ENCODE results near the gene BCDIN3D. TPM values are rescaled to one million over a fixed set of nuclear protein-coding genes. Genes with fewer than 3 reads are reported as not detected.

BCDIN3D gene
- total RNA-seq, 1 experiment from 2014 or later: 1.6 TPM

DNA sequence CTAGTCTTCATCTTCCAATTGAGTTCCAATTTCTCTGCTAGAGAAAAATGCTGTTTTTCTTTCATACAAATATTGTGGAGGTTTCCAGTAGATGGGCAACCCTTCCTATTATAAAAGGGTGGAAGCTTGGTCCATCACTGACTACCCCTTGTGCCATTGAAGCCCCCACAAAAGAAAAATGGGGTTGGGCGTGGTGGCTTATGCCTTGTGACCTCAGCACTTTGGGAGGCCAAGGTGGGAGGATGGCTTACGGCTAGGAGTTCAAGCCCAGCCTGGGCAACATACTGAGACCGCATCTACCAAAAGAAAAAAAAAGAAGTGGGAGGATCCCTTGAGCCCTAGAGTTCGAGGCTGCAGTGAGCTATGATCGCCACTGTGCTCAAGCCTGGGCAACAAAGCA is 37.5 kb downstream of the BCDIN3D start:
- DNase-seq (ENCODE audit: low spot score) (no peak), ATAC-seq (no peak)
- H3K27ac Mint-ChIP-seq: no peak overlapping the region
- H3K9me3 Mint-ChIP-seq: no peaks in the 10 kb centered on the region
- ChIA-PET CTCF (interaction anchor here (0.6 to 0.9 kb wide), 2 partner anchors 15 to 429 kb away, joined by 3 to 4 read pairs; no protein-coding TSS in a partner anchor), POLR2A (no interaction called here)
- no peak for TF ChIP-seq IRF2 (CRISPR knock-in tag; IDR thresholded peaks at IDR 0.05; ENCODE audit: borderline replicate concordance, low read depth)
- TF ChIP-seq, protein P1, sequence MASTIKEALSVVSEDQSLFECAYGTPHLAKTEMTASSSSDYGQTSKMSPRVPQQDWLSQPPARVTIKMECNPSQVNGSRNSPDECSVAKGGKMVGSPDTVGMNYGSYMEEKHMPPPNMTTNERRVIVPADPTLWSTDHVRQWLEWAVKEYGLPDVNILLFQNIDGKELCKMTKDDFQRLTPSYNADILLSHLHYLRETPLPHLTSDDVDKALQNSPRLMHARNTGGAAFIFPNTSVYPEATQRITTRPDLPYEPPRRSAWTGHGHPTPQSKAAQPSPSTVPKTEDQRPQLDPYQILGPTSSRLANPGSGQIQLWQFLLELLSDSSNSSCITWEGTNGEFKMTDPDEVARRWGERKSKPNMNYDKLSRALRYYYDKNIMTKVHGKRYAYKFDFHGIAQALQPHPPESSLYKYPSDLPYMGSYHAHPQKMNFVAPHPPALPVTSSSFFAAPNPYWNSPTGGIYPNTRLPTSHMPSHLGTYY (CRISPR knock-in tag; IDR thresholded peaks at IDR 0.05): no peak
- TF ChIP-seq RORB (CRISPR knock-in tag; IDR thresholded peaks at IDR 0.05): no peak
- TF ChIP-seq RELA (CRISPR knock-in tag; IDR thresholded peaks at IDR 0.05; ENCODE audit: borderline replicate concordance): no peak
- TF ChIP-seq E2F1 (CRISPR knock-in tag; IDR thresholded peaks at IDR 0.05): no peak
- no peak for TF ChIP-seq PRRX2 (CRISPR knock-in tag; IDR thresholded peaks at IDR 0.05)
- no peak for TF ChIP-seq E2F5 (CRISPR knock-in tag; IDR thresholded peaks at IDR 0.05)
- TF ChIP-seq HMGA2 (CRISPR knock-in tag; IDR thresholded peaks at IDR 0.05): no peak
- TF ChIP-seq SOX15 (CRISPR knock-in tag; IDR thresholded peaks at IDR 0.05): no peak
- no peak for TF ChIP-seq ARID4B (CRISPR knock-in tag; IDR thresholded peaks at IDR 0.05; ENCODE audit: borderline replicate concordance)
- no peak for TF ChIP-seq KAT7 (CRISPR knock-in tag; IDR thresholded peaks at IDR 0.05; ENCODE audit: borderline replicate concordance)
- TF ChIP-seq ETV6 (CRISPR knock-in tag; IDR thresholded peaks at IDR 0.05): no peak
- peaks cover 27% of the 10 kb centered on the region for H3K4me1 Mint-ChIP-seq
- H3K4me3 Mint-ChIP-seq: no peak overlapping the region
- peaks cover 7% of the 10 kb centered on the region; the same call in 1 of the 2 replicates for H3K36me3 Mint-ChIP-seq
- no peaks in the 10 kb centered on the region for H3K27me3 Mint-ChIP-seq (ENCODE audit: low read depth)

DNA sequence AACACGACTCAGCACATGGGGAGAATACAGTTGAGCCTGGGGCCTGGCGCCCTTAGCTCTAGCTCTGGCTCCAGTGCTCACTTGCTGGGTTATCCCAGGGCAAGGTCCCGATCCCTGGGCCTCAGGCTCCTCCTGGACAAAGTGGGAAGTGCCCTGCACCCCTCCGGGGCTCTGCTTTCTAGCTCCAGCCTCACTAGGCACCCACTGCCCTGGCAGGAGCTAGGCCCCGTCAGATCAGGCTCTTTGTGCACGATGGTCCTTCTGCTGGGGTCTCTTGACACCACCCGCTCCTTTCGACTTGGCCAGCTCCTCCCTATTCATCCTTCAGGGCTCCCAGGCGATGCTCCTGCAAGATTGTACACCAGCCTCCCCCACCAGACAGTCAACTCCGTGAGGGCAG is 38.1 kb downstream of the BCDIN3D start:
- no peak overlapping the region for H3K4me3 Mint-ChIP-seq
- POLR2A ChIA-PET: interaction anchor here (0.6 kb wide), 1 partner anchor 28 kb away, joined by 4 read pairs; no protein-coding TSS in a partner anchor
- no peaks in the 10 kb centered on the region for H3K9me3 Mint-ChIP-seq
- H3K4me1 Mint-ChIP-seq: peaks cover 22% of the 10 kb centered on the region
- ATAC-seq (no peak), DNase-seq (ENCODE audit: low spot score) (no peak)
- no peaks in the 10 kb centered on the region for H3K27me3 Mint-ChIP-seq (ENCODE audit: low read depth)
- CTCF ChIA-PET: interaction anchor here (0.5 to 0.9 kb wide), 2 partner anchors 15 to 16 kb away, joined by 3 to 4 read pairs; no protein-coding TSS in a partner anchor
- H3K36me3 Mint-ChIP-seq: peaks cover 10% of the 10 kb centered on the region
- H3K27ac Mint-ChIP-seq: no peak overlapping the region
- TF ChIP-seq ARID4B (CRISPR knock-in tag; IDR thresholded peaks at IDR 0.05; ENCODE audit: borderline replicate concordance) (no peak), E2F4 (CRISPR knock-in tag; IDR thresholded peaks at IDR 0.05; ENCODE audit: borderline replicate concordance, low read depth) (no peak), ZNF396 (CRISPR knock-in tag; IDR thresholded peaks at IDR 0.05; ENCODE audit: borderline replicate concordance) (no peak), IRF2 (CRISPR knock-in tag; IDR thresholded peaks at IDR 0.05; ENCODE audit: borderline replicate concordance, low read depth) (no peak), TCF7 (CRISPR knock-in tag; IDR thresholded peaks at IDR 0.05; ENCODE audit: low read depth) (no peak), CREB1 (CRISPR knock-in tag; IDR thresholded peaks at IDR 0.05) (no peak), ZNF416 (CRISPR knock-in tag; IDR thresholded peaks at IDR 0.05) (no peak), ZNF263 (CRISPR knock-in tag; IDR thresholded peaks at IDR 0.05; ENCODE audit: low read depth) (no peak)
- TF ChIP-seq, protein P2, sequence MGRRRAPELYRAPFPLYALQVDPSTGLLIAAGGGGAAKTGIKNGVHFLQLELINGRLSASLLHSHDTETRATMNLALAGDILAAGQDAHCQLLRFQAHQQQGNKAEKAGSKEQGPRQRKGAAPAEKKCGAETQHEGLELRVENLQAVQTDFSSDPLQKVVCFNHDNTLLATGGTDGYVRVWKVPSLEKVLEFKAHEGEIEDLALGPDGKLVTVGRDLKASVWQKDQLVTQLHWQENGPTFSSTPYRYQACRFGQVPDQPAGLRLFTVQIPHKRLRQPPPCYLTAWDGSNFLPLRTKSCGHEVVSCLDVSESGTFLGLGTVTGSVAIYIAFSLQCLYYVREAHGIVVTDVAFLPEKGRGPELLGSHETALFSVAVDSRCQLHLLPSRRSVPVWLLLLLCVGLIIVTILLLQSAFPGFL (CRISPR knock-in tag; IDR thresholded peaks at IDR 0.05; ENCODE audit: borderline replicate concordance): no peak
- TF ChIP-seq, protein P3, sequence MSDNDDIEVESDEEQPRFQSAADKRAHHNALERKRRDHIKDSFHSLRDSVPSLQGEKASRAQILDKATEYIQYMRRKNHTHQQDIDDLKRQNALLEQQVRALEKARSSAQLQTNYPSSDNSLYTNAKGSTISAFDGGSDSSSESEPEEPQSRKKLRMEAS (CRISPR knock-in tag; IDR thresholded peaks at IDR 0.05): no peak

Measured in WTC11 (cell line).